GM21529 (cell line): ENCODE measurements around the gene PLGRKT.
"Not testable (repeated sequence)": the region's sequence is repeated elsewhere in the genome, so short reads cannot be mapped to it uniquely, and the experiment has no call there.

Experiments used
- ATAC-seq: cut with Tn5 transposase; IDR thresholded peaks from one replicate; pipeline ENCODE4 v1.9.1; 2021; ENCODE audit not compliant: unreplicated experiment

Gene PLGRKT

GRCh38 chr9:5388026-5388819 is 49.5 kb downstream of the PLGRKT start:
- no peak for ATAC-seq

GRCh38 chr9:5384436-5384835 is 53.3 kb downstream of the PLGRKT start:
- no peak for ATAC-seq

GRCh38 chr9:5382479-5382878 is 55.2 kb downstream of the PLGRKT start:
- no peak for ATAC-seq

- ATAC-seq: no peak
Measured at GRCh38 chr9:5375790-5376477, 61.8 kb downstream of the PLGRKT start.

- peak; percentile 86 for ATAC-seq
Measured at GRCh38 chr9:5375091-5375490, 62.6 kb downstream of the PLGRKT start.

- ATAC-seq: peak; percentile 91
Measured at GRCh38 chr9:5364294-5365024, 73.3 kb downstream of the PLGRKT start.

- ATAC-seq: no peak
Measured at GRCh38 chr9:5361326-5362010, 76.3 kb downstream of the PLGRKT start.

GRCh38 chr9:5360341-5360740 is 77.4 kb downstream of the PLGRKT start:
- ATAC-seq: no peak

- no peak for ATAC-seq
Measured at GRCh38 chr9:5357431-5358105, 80.2 kb downstream of the PLGRKT start.

GRCh38 chr9:5355817-5356216 is 81.9 kb downstream of the PLGRKT start:
- no peak for ATAC-seq

GRCh38 chr9:5355226-5355625 is 82.5 kb downstream of the PLGRKT start:
- no peak for ATAC-seq

GRCh38 chr9:5354184-5354583 is 83.5 kb downstream of the PLGRKT start:
- ATAC-seq: no peak

- no peak for ATAC-seq
Measured at GRCh38 chr9:5352637-5353248, 85.0 kb downstream of the PLGRKT start.

- ATAC-seq: peak; percentile 99
Measured at GRCh38 chr9:5338992-5339981, 98.4 kb downstream of the PLGRKT start, which contains the start of gene RLN1. Gene RLN1 (minus strand): TSS chr9:5339876. CDS start chr9:5339746, 130 bp downstream.

GRCh38 chr9:5336688-5337087 is 101.0 kb downstream of the PLGRKT start:
- ATAC-seq: no peak

- not testable (repeated sequence) for ATAC-seq
Measured at GRCh38 chr9:5331276-5331675, 106.4 kb downstream of the PLGRKT start.

- no peak for ATAC-seq
Measured at GRCh38 chr9:5326893-5327548, 110.7 kb downstream of the PLGRKT start.

GRCh38 chr9:5326187-5326586 is 111.5 kb downstream of the PLGRKT start:
- ATAC-seq: no peak
